Kidney (tissue), 14 donors: ENCODE data around the gene LRIT1. TPM values are rescaled to one million over a fixed set of nuclear protein-coding genes. Genes with fewer than 3 reads are reported as not detected.

Experiments used
- DNase-seq, 5 donors: peaks; one replicate each; pipeline ENCODE4 v3.0.0-alpha.2; 2013 to 2020
- FAIRE-seq: peaks from 2 replicates; lab custom pipeline; 2012; peaks lifted over from hg19 to GRCh38; lab: Jason Lieb, UNC
- H3K27ac ChIP-seq, 2 donors: one replicate each; pipeline ENCODE4 v1.7.0; 2013; ENCODE audit warnings: low read depth in 2 of 2, low read length in 2 of 2, inconsistent platforms in 1 of 2
- H3K27me3 ChIP-seq: one replicate; pipeline ENCODE4 v1.7.1; 2013; ENCODE audit warnings: low read length, inconsistent platforms; ENCODE audit not compliant: control insufficient read depth, insufficient read depth
- H3K36me3 ChIP-seq, 3 donors: one replicate each; pipeline versions ENCODE4 v1.7.0 to v1.7.1; 2013; ENCODE audit warnings: low read length in 3 of 3, control low read depth in 1 of 3, inconsistent platforms in 1 of 3; ENCODE audit not compliant: insufficient read depth in 3 of 3, control insufficient read depth in 2 of 3
- H3K4me1 ChIP-seq, 3 donors: one replicate each; pipeline versions ENCODE4 v1.7.0 to v1.7.1; 2013; ENCODE audit warnings: low read length in 3 of 3, inconsistent platforms in 1 of 3, low read depth in 1 of 3; ENCODE audit not compliant: control insufficient read depth in 2 of 3, insufficient read depth in 2 of 3
- H3K4me3 ChIP-seq, 3 donors: one replicate each; pipeline versions ENCODE4 v1.7.0 to v1.8.1; 2013; ENCODE audit warnings: low read length in 3 of 3, control low read depth in 1 of 3, inconsistent platforms in 1 of 3
- H3K9ac ChIP-seq, 3 donors: one replicate each; pipeline versions ENCODE4 v1.7.0 to v1.7.1; 2013; ENCODE audit warnings: low read length in 3 of 3, control low read depth in 1 of 3, inconsistent platforms in 1 of 3
- H3K9me3 ChIP-seq, 3 donors: one replicate each; pipeline versions ENCODE4 v1.7.0 to v1.7.1; 2013; ENCODE audit warnings: low read length in 3 of 3, control low read depth in 1 of 3, inconsistent platforms in 1 of 3; ENCODE audit not compliant: control insufficient read depth in 2 of 3, insufficient read depth in 1 of 3
- intact Hi-C: fragments of 100-400 bp; cut with DNase I; formaldehyde crosslinking; loops from one replicate; pipeline ENCODE4 v1.11.1; 2022
- polyA plus RNA-seq: library from polyadenylated mRNA; stranded (reverse); fragments of 350-450 nt; fragmentation: Illumina TruSeq; extraction: RNeasy Lipid Tissue Mini Kit (QIAGEN cat#74804); gene quantifications from one replicate; pipeline ENCODE4 v1.2.3, GENCODE V29; 2014; ENCODE audit warnings: low read depth, low replicate concordance; ENCODE audit not compliant: insufficient read depth
- total RNA-seq: library from RNA; stranded (reverse); fragmentation: NEBNext Ultra II Directional; extraction: Animal tissue kit (Norgen Biotek cat#: 25700); gene quantifications from one replicate; pipeline ENCODE4 v1.2.1, GENCODE V29; 2021
- TF ChIP-seq, protein P1 (sequence below): IDR thresholded peaks from 3 replicates; pipeline ENCODE4 v1.5.1; 2012; ENCODE audit warnings: mild to moderate bottlenecking, moderate library complexity, borderline replicate concordance; ENCODE audit not compliant: insufficient read depth; ENCODE audit errors: extremely low read depth
- donor health status: control.
- donor health status: control.
- donor health status: control.
- donor health status: control.
- donor health status: control.
- donor health status: DM: yes; HTN: yes; CAD: no.
- donor health status: Normal renal cell carcinoma (clear cell type).

Gene LRIT1
- total and polyA plus RNA-seq, 2 donors from 2014 or later = not detected

DNA sequence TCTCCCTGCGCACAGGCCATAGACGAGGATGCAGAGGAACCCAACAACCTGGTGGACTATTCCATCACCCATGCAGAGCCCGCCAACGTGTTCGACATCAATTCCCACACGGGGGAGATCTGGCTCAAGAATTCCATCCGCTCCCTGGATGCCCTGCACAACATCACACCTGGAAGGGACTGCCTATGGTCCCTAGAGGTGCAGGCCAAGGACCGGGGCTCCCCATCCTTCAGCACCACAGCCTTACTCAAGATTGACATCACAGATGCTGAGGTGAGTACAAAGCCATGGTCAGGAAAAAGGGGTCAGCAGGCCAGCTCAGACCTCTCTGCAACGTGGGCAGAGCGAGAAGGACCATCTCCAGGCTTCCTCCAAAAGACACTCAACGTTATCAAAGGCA, 28.3 kb downstream of the LRIT1 start:
- Histone ChIP-seq H3K9me3 (no peaks in the 10 kb centered on the region), H3K4me3 (no peak overlapping the region), H3K9ac (no peak overlapping the region), H3K36me3 (no peaks in the 10 kb centered on the region), H3K4me1 (no peaks in the 10 kb centered on the region), H3K27me3 (no peaks in the 10 kb centered on the region), H3K27ac (no peak overlapping the region)
- FAIRE-seq = no peak
- TF ChIP-seq, protein P1, sequence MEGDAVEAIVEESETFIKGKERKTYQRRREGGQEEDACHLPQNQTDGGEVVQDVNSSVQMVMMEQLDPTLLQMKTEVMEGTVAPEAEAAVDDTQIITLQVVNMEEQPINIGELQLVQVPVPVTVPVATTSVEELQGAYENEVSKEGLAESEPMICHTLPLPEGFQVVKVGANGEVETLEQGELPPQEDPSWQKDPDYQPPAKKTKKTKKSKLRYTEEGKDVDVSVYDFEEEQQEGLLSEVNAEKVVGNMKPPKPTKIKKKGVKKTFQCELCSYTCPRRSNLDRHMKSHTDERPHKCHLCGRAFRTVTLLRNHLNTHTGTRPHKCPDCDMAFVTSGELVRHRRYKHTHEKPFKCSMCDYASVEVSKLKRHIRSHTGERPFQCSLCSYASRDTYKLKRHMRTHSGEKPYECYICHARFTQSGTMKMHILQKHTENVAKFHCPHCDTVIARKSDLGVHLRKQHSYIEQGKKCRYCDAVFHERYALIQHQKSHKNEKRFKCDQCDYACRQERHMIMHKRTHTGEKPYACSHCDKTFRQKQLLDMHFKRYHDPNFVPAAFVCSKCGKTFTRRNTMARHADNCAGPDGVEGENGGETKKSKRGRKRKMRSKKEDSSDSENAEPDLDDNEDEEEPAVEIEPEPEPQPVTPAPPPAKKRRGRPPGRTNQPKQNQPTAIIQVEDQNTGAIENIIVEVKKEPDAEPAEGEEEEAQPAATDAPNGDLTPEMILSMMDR = no peak
- intact Hi-C loops = no loop called here
- no peak for DNase-seq

DNA sequence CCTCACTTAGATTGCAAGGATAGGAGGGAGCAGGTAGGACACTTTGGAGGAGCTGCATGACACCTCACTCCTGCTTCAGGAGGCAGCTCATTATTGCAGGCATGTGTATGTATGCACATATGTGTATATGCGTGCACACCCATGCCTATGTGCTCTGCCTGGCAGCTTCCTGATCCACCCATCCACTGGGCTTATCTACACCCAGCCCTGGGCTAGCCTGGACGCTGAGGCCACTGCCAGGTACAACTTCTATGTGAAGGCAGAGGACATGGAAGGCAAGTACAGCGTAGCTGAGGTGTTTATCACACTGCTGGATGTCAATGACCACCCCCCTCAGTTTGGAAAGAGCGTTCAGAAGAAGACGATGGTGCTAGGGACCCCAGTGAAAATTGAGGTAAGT, 29.3 kb downstream of the LRIT1 start:
- no peak for FAIRE-seq
- Histone ChIP-seq H3K27ac (no peak overlapping the region), H3K36me3 (no peaks in the 10 kb centered on the region), H3K4me3 (no peak overlapping the region), H3K27me3 (no peaks in the 10 kb centered on the region), H3K4me1 (no peaks in the 10 kb centered on the region), H3K9me3 (no peaks in the 10 kb centered on the region), H3K9ac (no peak overlapping the region)
- intact Hi-C loops = no loop called here
- no peak for DNase-seq
- TF ChIP-seq, protein P1 = no peak

DNA sequence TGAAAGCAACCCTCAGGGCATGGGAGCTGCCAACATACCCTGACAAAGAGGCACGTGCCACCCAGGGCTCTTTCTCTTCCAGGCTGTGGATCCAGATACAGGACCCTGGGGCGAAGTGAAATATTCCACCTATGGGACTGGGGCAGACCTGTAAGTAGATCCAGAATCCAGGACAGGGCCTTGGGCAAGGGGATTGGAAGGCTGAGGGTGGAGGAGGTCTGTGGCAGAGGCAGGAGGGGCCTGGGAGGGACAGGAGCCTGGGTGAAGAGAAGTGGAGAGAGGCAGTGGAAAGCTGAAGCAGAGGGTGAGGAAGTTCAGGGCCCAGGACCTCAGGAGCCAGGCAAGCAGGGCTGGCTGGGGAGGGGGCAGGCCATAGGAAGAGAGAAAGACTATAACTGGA, 29.8 kb downstream of the LRIT1 start:
- Histone ChIP-seq H3K9me3 (no peaks in the 10 kb centered on the region), H3K9ac (no peak overlapping the region), H3K4me3 (no peak overlapping the region), H3K36me3 (no peaks in the 10 kb centered on the region), H3K27ac (no peak overlapping the region), H3K27me3 (no peaks in the 10 kb centered on the region), H3K4me1 (no peaks in the 10 kb centered on the region)
- FAIRE-seq (no peak), DNase-seq (no peak)
- intact Hi-C loops = no loop called here
- TF ChIP-seq, protein P1 = no peak

DNA sequence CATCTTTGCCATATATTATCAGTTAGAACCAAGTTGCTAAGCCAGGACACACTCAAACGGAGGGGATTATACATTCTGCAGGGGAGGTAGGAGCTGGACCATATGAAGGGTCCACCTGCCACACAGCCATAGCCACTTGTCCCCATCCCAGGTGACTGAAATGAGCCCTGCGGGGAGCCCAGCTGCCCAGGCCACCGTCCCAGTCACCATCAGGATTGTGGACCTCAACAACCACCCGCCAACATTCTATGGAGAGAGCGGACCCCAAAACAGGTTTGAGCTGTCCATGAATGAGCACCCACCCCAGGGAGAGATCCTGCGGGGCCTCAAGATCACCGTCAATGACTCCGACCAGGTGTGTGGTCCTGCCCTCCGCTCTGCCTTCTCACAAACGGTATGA, 33.3 kb downstream of the LRIT1 start:
- TF ChIP-seq, protein P1 = no peak
- no peaks in the 10 kb centered on the region for H3K4me1 ChIP-seq
- H3K4me3 ChIP-seq = no peak overlapping the region
- FAIRE-seq (no peak), DNase-seq (no peak)
- H3K9me3 ChIP-seq = no peaks in the 10 kb centered on the region
- H3K36me3 ChIP-seq = no peaks in the 10 kb centered on the region
- no peak overlapping the region for H3K9ac ChIP-seq
- intact Hi-C loops = loop anchor here (10.0 kb wide), 1 partner anchor 63 kb away; no protein-coding TSS in a partner anchor
- no peaks in the 10 kb centered on the region for H3K27me3 ChIP-seq
- H3K27ac ChIP-seq = no peak overlapping the region
